8988T (cell line): ENCODE results near the gene FBXL20.
A peak's percentile ranks its signal among the peaks of the same experiment; 100 is the strongest.

Source experiments
- DNase-seq: peaks from one replicate; pipeline ENCODE4 v3.0.0; 2011

The FBXL20 gene

GRCh38 chr17:39223907-39224777 is 177.3 kb downstream of the FBXL20 start:
- no peak for DNase-seq

DNA sequence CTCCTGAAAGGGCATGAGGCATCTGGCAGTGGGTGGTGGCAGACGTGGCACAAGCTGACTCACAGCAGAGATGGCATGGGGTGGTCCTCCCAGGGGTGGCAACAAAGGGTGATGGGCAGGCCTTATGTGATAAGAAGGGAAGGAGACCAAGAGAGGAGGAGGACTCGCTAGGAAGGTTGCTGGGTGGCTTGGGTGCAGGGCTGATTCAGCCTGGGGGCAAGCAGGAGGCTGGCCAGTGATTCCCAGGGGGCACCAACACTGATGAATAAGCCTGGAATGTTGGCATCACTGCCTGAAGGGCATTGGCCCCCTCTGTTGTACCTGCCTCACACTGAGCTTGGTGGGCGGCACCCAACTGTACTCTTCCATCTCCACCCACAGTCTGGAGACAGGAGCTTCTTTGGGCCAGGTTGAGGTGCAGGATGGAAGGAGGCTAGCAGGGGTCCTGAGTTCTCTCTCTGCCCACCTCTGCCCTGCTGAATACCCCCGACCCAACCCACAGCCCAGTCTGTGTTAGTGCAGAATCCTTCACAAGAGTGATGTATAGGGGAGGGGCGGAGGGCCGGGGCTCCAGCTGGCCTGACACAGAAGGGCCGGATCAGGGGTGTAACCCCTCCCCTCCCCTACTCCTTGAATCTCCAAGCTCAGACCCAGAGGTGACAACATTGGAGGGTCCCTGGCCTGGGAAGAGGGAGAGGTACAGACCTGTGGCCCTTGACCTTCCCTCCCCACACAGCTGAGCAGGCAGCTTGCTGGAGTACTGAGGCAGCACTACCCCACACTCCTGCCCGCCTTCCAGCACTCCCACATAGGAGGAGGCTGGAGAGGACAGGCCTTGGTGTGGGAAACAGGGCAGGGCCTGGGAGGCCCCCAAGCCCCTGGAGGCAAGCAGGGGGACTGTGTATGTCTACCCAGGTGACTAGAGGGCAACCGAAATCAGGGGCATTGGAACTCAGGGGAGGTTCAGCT is 178.3 kb downstream of the FBXL20 start:
- no peak for DNase-seq

GRCh38 chr17:39222151-39222550 is 179.3 kb downstream of the FBXL20 start:
- no peak for DNase-seq

GRCh38 chr17:39221572-39221971 is 179.9 kb downstream of the FBXL20 start:
- DNase-seq = no peak

GRCh38 chr17:39219647-39220154 is 181.7 kb downstream of the FBXL20 start:
- DNase-seq = no peak

DNA sequence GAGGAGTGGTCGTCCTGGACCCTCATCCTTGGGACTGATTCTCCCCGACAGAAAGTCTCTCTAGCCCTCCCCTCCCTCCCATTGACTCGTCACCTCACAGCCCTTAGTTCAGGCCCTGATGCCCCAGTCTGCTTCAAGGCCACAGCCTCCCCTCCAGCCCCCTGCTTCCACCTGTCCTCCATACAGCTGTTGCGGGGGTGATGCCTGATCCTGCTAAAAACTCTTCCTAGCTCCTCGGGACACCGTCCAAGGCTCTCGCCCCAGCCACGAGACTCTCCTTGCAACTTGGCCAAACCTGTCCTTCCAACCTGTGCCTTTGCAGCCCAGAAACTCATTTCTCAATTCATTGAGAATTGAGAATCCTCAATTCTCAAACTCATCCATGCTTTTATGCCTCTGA is 182.5 kb downstream of the FBXL20 start:
- no peak for DNase-seq

DNA sequence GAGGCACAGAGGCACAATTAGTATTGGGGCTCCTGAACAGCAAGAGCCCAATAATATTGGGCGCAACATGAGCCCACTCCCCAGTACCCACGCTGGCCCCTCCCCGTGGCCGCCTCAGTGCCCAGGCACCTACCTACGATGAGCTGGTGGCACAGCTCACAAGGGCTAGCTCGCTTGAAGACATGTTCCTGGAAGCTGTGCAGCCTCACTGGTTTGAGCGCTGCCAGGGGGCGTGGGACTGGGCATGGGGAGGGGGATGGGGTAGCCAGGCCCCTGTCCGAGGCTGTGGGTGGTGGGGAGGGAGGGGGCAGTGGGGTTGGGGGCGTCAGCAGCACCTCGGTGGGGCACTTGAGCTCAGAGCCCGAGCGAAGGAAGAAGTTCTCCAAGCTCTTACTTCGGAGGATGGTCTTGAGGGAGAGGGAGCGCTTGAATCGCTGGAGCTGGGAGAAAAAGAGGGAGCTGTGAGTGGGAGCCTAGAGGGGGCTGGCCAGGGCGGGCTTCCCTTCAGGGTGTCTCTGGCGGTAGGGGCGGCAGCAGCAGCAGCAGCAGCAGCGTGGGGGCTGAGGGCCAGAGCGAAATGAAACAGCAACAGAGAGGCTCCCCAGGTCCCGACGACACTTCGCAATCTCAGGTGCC is 183.6 kb downstream of the FBXL20 start:
- no peak for DNase-seq

- peak; percentile 68 for DNase-seq
Measured at GRCh38 chr17:39213852-39214251, 187.6 kb downstream of the FBXL20 start.

- DNase-seq = no peak
Measured at GRCh38 chr17:39212841-39213480, 188.5 kb downstream of the FBXL20 start.

GRCh38 chr17:39212195-39212810 is 189.1 kb downstream of the FBXL20 start:
- no peak for DNase-seq

DNA sequence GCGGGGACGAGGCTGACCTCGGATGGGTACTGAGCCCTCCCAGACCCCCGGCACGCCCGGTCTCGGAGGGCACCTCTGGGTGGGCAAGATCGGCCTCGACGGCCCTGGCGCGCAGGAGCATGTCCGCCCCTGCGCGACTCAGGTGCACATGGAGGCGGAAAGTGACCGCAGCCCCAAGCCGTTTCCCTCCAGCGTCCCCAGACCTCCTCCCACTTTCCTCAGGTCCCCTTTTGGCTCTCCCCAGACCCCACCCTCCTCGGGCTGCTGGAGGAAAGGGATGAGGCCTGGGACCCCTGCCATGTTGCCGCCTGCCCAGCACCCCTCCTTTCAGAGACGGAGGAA is 191.4 kb downstream of the FBXL20 start:
- no peak for DNase-seq

GRCh38 chr17:39209317-39210092 is 191.9 kb downstream of the FBXL20 start:
- DNase-seq = no peak

- no peak for DNase-seq
Measured at GRCh38 chr17:39208893-39209292, 192.5 kb downstream of the FBXL20 start.

DNA sequence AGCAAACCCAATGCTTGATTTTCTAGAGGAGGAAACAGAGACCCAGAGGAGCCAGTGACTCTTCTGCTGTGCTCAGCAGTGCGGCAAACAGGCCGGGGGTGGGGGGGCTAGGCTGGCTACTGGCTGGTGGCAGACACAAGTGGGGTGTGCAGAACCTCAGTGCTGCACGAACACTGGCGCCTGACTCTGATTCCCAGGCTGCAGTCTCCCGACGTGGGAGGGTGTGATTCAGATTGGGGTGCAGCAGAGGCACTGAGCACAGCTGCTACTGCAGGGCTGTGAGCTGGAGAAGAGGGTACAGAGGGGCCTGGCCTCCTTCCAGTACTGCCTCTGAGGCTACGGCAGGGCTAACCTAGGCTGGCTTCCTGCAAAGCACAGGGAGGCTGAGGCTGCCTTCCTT is 193.3 kb downstream of the FBXL20 start:
- DNase-seq = no peak

GRCh38 chr17:39205112-39205526 is 196.3 kb downstream of the FBXL20 start:
- no peak for DNase-seq

- DNase-seq = no peak
Measured at GRCh38 chr17:39204245-39204644, 197.2 kb downstream of the FBXL20 start.
